Measurements from ENCODE around the gene ISG15.
"Not testable (repeated sequence)": the region's sequence is repeated elsewhere in the genome, so short reads cannot be mapped to it uniquely, and the experiment has no call there.

Gene ISG15

GRCh38 chr1:1046767-1047166 is 33.5 kb downstream of the ISG15 start:
- no peak for DNase-seq (ENCODE audit: low read depth)

GRCh38 chr1:1047407-1047806 is 34.1 kb downstream of the ISG15 start:
- DNase-seq (ENCODE audit: low read depth), result no peak

GRCh38 chr1:1047963-1048362 is 34.7 kb downstream of the ISG15 start:
- no peak for DNase-seq (ENCODE audit: low read depth)

GRCh38 chr1:1048765-1049164 is 35.5 kb downstream of the ISG15 start:
- no peak for DNase-seq (ENCODE audit: low read depth)

- no peak for DNase-seq (ENCODE audit: low read depth)
Measured at GRCh38 chr1:1049318-1050165, 36.2 kb downstream of the ISG15 start.

- DNase-seq (ENCODE audit: low read depth), result no peak
Measured at GRCh38 chr1:1050577-1051052, 37.3 kb downstream of the ISG15 start.

- DNase-seq (ENCODE audit: low read depth), result no peak
Measured at GRCh38 chr1:1051127-1051810, 38.0 kb downstream of the ISG15 start.

GRCh38 chr1:1052003-1052840 is 38.9 kb downstream of the ISG15 start:
- DNase-seq (ENCODE audit: low read depth), result no peak

- DNase-seq (ENCODE audit: low read depth), result no peak
Measured at GRCh38 chr1:1053022-1053421, 39.7 kb downstream of the ISG15 start.

- no peak for DNase-seq (ENCODE audit: low read depth)
Measured at GRCh38 chr1:1053682-1054081, 40.4 kb downstream of the ISG15 start.

GRCh38 chr1:1054099-1054700 is 40.9 kb downstream of the ISG15 start:
- no peak for DNase-seq (ENCODE audit: low read depth)

GRCh38 chr1:1054971-1055370 is 41.7 kb downstream of the ISG15 start:
- no peak for DNase-seq (ENCODE audit: low read depth)

GRCh38 chr1:1055841-1056736 is 42.8 kb downstream of the ISG15 start:
- no peak for DNase-seq (ENCODE audit: low read depth)

GRCh38 chr1:1057769-1058087 is 44.4 kb downstream of the ISG15 start:
- DNase-seq (ENCODE audit: low read depth), result not testable (repeated sequence)

GRCh38 chr1:1058088-1058905 is 45.0 kb downstream of the ISG15 start:
- DNase-seq (ENCODE audit: low read depth), result no peak

- no peak for DNase-seq (ENCODE audit: low read depth)
Measured at GRCh38 chr1:1058921-1059493, 45.7 kb downstream of the ISG15 start.

- DNase-seq (ENCODE audit: low read depth), result peak; percentile 82
Measured at GRCh38 chr1:1059494-1060280, 46.4 kb downstream of the ISG15 start.

- no peak for DNase-seq (ENCODE audit: low read depth)
Measured at GRCh38 chr1:1060281-1061000, 47.1 kb downstream of the ISG15 start.

All from activated T-helper 1 cell treated with Interleukin-2 at 50 U/mL for 16 hours (primary cell).